ENCODE measurements around the gene MDGA2.
"Not testable (repeated sequence)": the region's sequence is repeated elsewhere in the genome, so short reads cannot be mapped to it uniquely, and the experiment has no call there.

MDGA2 gene

GRCh38 chr14:46920542-46920941 lies 754.9 kb downstream of the MDGA2 start:
- DNase-seq (ENCODE audit: low read depth), result no peak

- not testable (repeated sequence) for DNase-seq (ENCODE audit: low read depth)
Measured at GRCh38 chr14:46915539-46915938, 759.9 kb downstream of the MDGA2 start.

- no peak for DNase-seq (ENCODE audit: low read depth)
Measured at GRCh38 chr14:46902837-46903236, 772.6 kb downstream of the MDGA2 start.

- DNase-seq (ENCODE audit: low read depth), result no peak
Measured at GRCh38 chr14:46894476-46894875, 780.9 kb downstream of the MDGA2 start.

- DNase-seq (ENCODE audit: low read depth), result no peak
Measured at GRCh38 chr14:46887144-46887543, 788.3 kb downstream of the MDGA2 start.

- no peak for DNase-seq (ENCODE audit: low read depth)
Measured at GRCh38 chr14:46885566-46885965, 789.8 kb downstream of the MDGA2 start.

- no peak for DNase-seq (ENCODE audit: low read depth)
Measured at GRCh38 chr14:46861753-46862152, 813.7 kb downstream of the MDGA2 start.

- DNase-seq (ENCODE audit: low read depth), result no peak
Measured at GRCh38 chr14:46840944-46841720, 834.3 kb downstream of the MDGA2 start.

- DNase-seq (ENCODE audit: low read depth), result no peak
Measured at GRCh38 chr14:46820291-46820690, 855.1 kb downstream of the MDGA2 start.

- no peak for DNase-seq (ENCODE audit: low read depth)
Measured at GRCh38 chr14:46819117-46819516, 856.3 kb downstream of the MDGA2 start.

GRCh38 chr14:46818147-46818546 lies 857.3 kb downstream of the MDGA2 start:
- DNase-seq (ENCODE audit: low read depth), result no peak

- DNase-seq (ENCODE audit: low read depth), result no peak
Measured at GRCh38 chr14:46793144-46793543, 882.3 kb downstream of the MDGA2 start.
